HG03066 (cell line): ENCODE data around the gene NTN1.

Source experiments
- ATAC-seq: cut with Tn5 transposase; IDR thresholded peaks from one replicate; pipeline ENCODE4 v1.9.1; 2021; ENCODE audit warnings: low read depth; ENCODE audit not compliant: unreplicated experiment

The NTN1 gene

DNA sequence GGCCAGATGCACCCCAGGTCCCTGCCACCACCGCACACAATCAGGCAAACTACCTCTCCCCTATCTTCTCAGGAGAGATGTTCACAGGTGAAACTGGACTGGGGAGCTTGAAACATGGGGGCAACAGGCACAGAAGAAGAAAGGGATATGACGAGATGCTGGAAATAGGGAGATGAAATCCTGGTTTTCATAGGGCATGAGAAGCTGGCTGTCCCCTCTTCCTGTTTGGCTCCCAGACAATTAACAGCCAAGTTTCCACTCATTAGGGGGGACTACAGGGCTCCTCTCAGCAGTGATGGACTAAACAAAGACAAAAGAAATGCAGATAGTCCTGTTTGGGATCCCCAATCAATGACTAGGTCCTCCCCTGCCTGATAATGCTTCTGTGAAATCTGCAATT lies 266.0 kb downstream of the NTN1 start:
- ATAC-seq: no peak

DNA sequence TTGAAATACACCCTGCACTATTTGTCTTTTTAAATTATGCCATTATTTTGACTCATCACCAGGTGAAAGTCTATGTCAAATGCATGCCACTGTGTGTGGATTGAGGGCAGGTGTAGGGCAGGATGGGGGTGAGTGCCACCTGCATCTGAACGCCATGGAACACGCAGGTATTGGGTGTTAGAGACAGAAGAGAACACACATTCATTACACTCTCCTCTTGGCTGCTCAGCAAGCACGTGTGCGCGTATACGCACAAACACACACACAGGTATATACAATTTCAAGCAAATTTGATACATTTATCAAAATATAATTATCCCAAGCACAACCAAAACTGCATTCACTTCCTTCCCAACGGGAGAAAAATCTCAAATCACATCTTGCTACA lies 268.9 kb downstream of the NTN1 start:
- no peak for ATAC-seq

DNA sequence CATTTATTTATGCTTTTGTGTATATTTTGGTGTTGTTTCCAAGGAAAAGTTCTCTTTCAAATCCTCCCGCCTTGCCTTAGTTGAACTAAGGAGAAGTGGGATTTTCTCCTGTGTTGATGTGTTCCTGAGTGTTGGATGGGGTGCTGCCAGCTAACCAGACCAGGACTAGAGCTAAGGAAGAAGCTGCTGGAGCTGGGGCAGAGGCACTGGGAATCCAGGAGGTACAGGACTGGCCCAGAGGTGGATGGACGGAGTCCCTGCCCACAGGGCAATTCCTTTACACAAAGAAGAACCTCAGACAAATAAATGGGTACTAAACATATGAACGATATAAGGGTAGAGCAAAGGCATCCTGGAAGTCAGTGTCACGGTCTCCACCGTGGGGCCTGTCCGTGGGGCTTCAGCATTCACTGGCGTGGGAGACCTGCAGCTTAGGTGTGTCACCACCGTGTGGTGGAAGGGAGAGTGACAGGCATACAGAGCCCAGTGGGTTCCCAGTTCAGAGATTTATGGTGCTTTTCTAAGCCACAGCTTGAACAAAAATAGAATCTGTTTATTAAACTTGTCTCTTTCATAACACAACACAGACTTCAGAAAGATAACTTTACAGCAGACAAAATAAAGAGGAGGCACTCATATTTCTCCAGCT lies 270.7 kb downstream of the NTN1 start:
- ATAC-seq: no peak

DNA sequence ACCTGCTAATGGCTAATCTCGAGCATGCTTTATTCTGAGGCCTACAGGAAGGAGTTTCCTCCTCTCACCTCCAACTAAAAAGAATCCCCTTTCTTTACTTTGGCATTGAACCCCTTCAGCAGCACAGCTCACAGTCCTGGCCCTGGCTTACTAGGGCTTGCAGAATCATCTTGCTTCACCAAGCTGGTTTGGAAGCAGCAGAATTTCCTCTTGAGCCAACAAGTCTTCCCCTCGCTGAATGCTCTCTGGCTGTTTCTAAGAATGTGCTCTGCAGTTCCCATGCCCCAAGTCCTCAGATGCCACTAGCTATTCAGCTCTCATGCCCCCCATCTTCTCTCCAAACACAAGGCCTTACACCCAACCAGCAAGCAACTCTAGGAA lies 271.2 kb downstream of the NTN1 start:
- ATAC-seq: no peak
